HG02763 (cell line): ENCODE data around the gene CACNA1B.
"Not testable (repeated sequence)": the region's sequence is repeated elsewhere in the genome, so short reads cannot be mapped to it uniquely, and the experiment has no call there.

Experiments
- ATAC-seq: cut with Tn5 transposase; IDR thresholded peaks from one replicate; pipeline ENCODE4 v1.9.1; 2021; ENCODE audit warnings: mild to moderate bottlenecking, moderate library complexity; ENCODE audit not compliant: unreplicated experiment

The CACNA1B gene

GRCh38 chr9:138010861-138011260 is 133.3 kb downstream of the CACNA1B start:
- ATAC-seq = no peak

GRCh38 chr9:138011951-138012500 is 134.4 kb downstream of the CACNA1B start:
- ATAC-seq = no peak

GRCh38 chr9:138013273-138013672 is 135.7 kb downstream of the CACNA1B start:
- ATAC-seq = no peak

- no peak for ATAC-seq
Measured at GRCh38 chr9:138013836-138014562, 136.4 kb downstream of the CACNA1B start.

GRCh38 chr9:138014563-138014945 is 137.0 kb downstream of the CACNA1B start:
- ATAC-seq = no peak

GRCh38 chr9:138015021-138015829 is 137.6 kb downstream of the CACNA1B start:
- no peak for ATAC-seq

- ATAC-seq = no peak
Measured at GRCh38 chr9:138016406-138017187, 139.0 kb downstream of the CACNA1B start.

GRCh38 chr9:138017200-138017599 is 139.6 kb downstream of the CACNA1B start:
- no peak for ATAC-seq

GRCh38 chr9:138019514-138019913 is 141.9 kb downstream of the CACNA1B start:
- ATAC-seq = not testable (repeated sequence)

- no peak for ATAC-seq
Measured at GRCh38 chr9:138020120-138020794, 142.7 kb downstream of the CACNA1B start.

- no peak for ATAC-seq
Measured at GRCh38 chr9:138020795-138021182, 143.2 kb downstream of the CACNA1B start.

GRCh38 chr9:138021251-138022056 is 143.9 kb downstream of the CACNA1B start:
- no peak for ATAC-seq

- ATAC-seq = no peak
Measured at GRCh38 chr9:138022121-138022741, 144.6 kb downstream of the CACNA1B start.

- ATAC-seq = no peak
Measured at GRCh38 chr9:138022756-138023393, 145.3 kb downstream of the CACNA1B start.

- ATAC-seq = no peak
Measured at GRCh38 chr9:138023394-138024124, 146.0 kb downstream of the CACNA1B start.

GRCh38 chr9:138024131-138024530 is 146.5 kb downstream of the CACNA1B start:
- no peak for ATAC-seq

- ATAC-seq = no peak
Measured at GRCh38 chr9:138024831-138025291, 147.3 kb downstream of the CACNA1B start.

- ATAC-seq = no peak
Measured at GRCh38 chr9:138025417-138025816, 147.8 kb downstream of the CACNA1B start.
